ENCODE results near the gene KRTAP10-4. TPM values are rescaled to one million over a fixed set of nuclear protein-coding genes. Genes with fewer than 3 reads are reported as not detected.
"Not testable (repeated sequence)": the region's sequence is repeated elsewhere in the genome, so short reads cannot be mapped to it uniquely, and the experiment has no call there.

KRTAP10-4 gene
- total RNA-seq: not detected

GRCh38 chr21:44573630-44574456 is at the start of gene KRTAP10-4:
TSS of gene KRTAP10-4 (plus strand) at chr21:44573729. CDS start at chr21:44573759, 30 bp downstream.
- H3K36me3 Mint-ChIP-seq (ENCODE audit: low read depth); POLR2A ChIA-PET; H3K27ac Mint-ChIP-seq; ATAC-seq; H3K4me3 Mint-ChIP-seq; H3K27me3 Mint-ChIP-seq (ENCODE audit: low read depth); H3K4me1 Mint-ChIP-seq (ENCODE audit: low read depth): not testable (repeated sequence)
- H3K9me3 Mint-ChIP-seq (ENCODE audit: insufficient read depth): peaks cover 20% of the 10 kb centered on the region
- DNase-seq: peak; percentile 6
- CTCF ChIA-PET: interaction anchor here (0.9 kb wide), 1 partner anchor 219 kb away, joined by 3 read pairs; no protein-coding TSS in a partner anchor

GRCh38 chr21:44524414-44525371 is 48.8 kb upstream of the KRTAP10-4 start:
- ATAC-seq (no peak), DNase-seq (no peak)
- Mint-ChIP-seq H3K4me1 (ENCODE audit: low read depth) (no peaks in the 10 kb centered on the region), H3K27me3 (ENCODE audit: low read depth) (no peaks in the 10 kb centered on the region), H3K27ac (no peak overlapping the region), H3K4me3 (no peak overlapping the region), H3K36me3 (ENCODE audit: low read depth) (no peaks in the 10 kb centered on the region), H3K9me3 (ENCODE audit: insufficient read depth) (no peaks in the 10 kb centered on the region)
- POLR2A ChIA-PET: no interaction called here
- CTCF ChIA-PET: no interaction called here

- CTCF ChIA-PET: no interaction called here
Measured at GRCh38 chr21:44525391-44526095, 48.0 kb upstream of the KRTAP10-4 start.

GRCh38 chr21:44526096-44526997 is 47.2 kb upstream of the KRTAP10-4 start:
- Mint-ChIP-seq H3K9me3 (ENCODE audit: insufficient read depth) (no peaks in the 10 kb centered on the region), H3K4me3 (no peak overlapping the region), H3K4me1 (ENCODE audit: low read depth) (no peaks in the 10 kb centered on the region), H3K27me3 (ENCODE audit: low read depth) (no peaks in the 10 kb centered on the region), H3K27ac (no peak overlapping the region), H3K36me3 (ENCODE audit: low read depth) (no peaks in the 10 kb centered on the region)
- ATAC-seq: no peak
- ChIA-PET CTCF (no interaction called here), POLR2A (interaction anchor here (0.6 kb wide), 1 partner anchor 509 kb away, joined by 3 read pairs; no protein-coding TSS in a partner anchor)
- no peak for DNase-seq

More at GRCh38 chr21:44525391-44526095, 48.0 kb upstream of the KRTAP10-4 start:
- Mint-ChIP-seq H3K27ac (no peak overlapping the region), H3K36me3 (ENCODE audit: low read depth) (no peaks in the 10 kb centered on the region), H3K27me3 (ENCODE audit: low read depth) (no peaks in the 10 kb centered on the region), H3K9me3 (ENCODE audit: insufficient read depth) (no peaks in the 10 kb centered on the region), H3K4me3 (no peak overlapping the region), H3K4me1 (ENCODE audit: low read depth) (no peaks in the 10 kb centered on the region)
- no peak for ATAC-seq
- POLR2A ChIA-PET: no interaction called here
- DNase-seq: no peak

GRCh38 chr21:44527156-44527982 is 46.2 kb upstream of the KRTAP10-4 start:
- Mint-ChIP-seq H3K4me1 (ENCODE audit: low read depth) (no peaks in the 10 kb centered on the region), H3K9me3 (ENCODE audit: insufficient read depth) (no peaks in the 10 kb centered on the region), H3K4me3 (no peak overlapping the region), H3K27ac (no peak overlapping the region), H3K36me3 (ENCODE audit: low read depth) (no peaks in the 10 kb centered on the region), H3K27me3 (ENCODE audit: low read depth) (no peaks in the 10 kb centered on the region)
- ATAC-seq (no peak), DNase-seq (no peak)
- POLR2A ChIA-PET: interaction anchor here (0.6 kb wide), 1 partner anchor 510 kb away, joined by 3 read pairs; no protein-coding TSS in a partner anchor
- CTCF ChIA-PET: no interaction called here

GRCh38 chr21:44527983-44528633 is 45.4 kb upstream of the KRTAP10-4 start:
- ATAC-seq: no peak
- no peaks in the 10 kb centered on the region for H3K4me1 Mint-ChIP-seq (ENCODE audit: low read depth)
- DNase-seq: no peak
- ChIA-PET CTCF (no interaction called here), POLR2A (no interaction called here)
- H3K27ac Mint-ChIP-seq: no peak overlapping the region
- H3K9me3 Mint-ChIP-seq (ENCODE audit: insufficient read depth): no peaks in the 10 kb centered on the region
- no peaks in the 10 kb centered on the region for H3K36me3 Mint-ChIP-seq (ENCODE audit: low read depth)
- H3K27me3 Mint-ChIP-seq (ENCODE audit: low read depth): no peaks in the 10 kb centered on the region
- H3K4me3 Mint-ChIP-seq: no peak overlapping the region

- no peak for DNase-seq
- H3K9me3 Mint-ChIP-seq (ENCODE audit: insufficient read depth): no peaks in the 10 kb centered on the region
- H3K4me1 Mint-ChIP-seq (ENCODE audit: low read depth): no peaks in the 10 kb centered on the region
- no peak for ATAC-seq
- no peaks in the 10 kb centered on the region for H3K36me3 Mint-ChIP-seq (ENCODE audit: low read depth)
- no peak overlapping the region for H3K27ac Mint-ChIP-seq
- ChIA-PET POLR2A (no interaction called here), CTCF (no interaction called here)
- H3K27me3 Mint-ChIP-seq (ENCODE audit: low read depth): no peaks in the 10 kb centered on the region
- no peak overlapping the region for H3K4me3 Mint-ChIP-seq
Measured at GRCh38 chr21:44528634-44528995, 44.9 kb upstream of the KRTAP10-4 start.

- no peaks in the 10 kb centered on the region for H3K4me1 Mint-ChIP-seq (ENCODE audit: low read depth)
- no peak for ATAC-seq
- CTCF ChIA-PET: no interaction called here
Measured at GRCh38 chr21:44529011-44529421, 44.5 kb upstream of the KRTAP10-4 start.

GRCh38 chr21:44529503-44530125 is 43.9 kb upstream of the KRTAP10-4 start:
- POLR2A ChIA-PET: no interaction called here
- CTCF ChIA-PET: no interaction called here
- no peaks in the 10 kb centered on the region for H3K27me3 Mint-ChIP-seq (ENCODE audit: low read depth)
- DNase-seq: no peak
- no peak for ATAC-seq
- H3K27ac Mint-ChIP-seq: no peak overlapping the region
- H3K9me3 Mint-ChIP-seq (ENCODE audit: insufficient read depth): no peaks in the 10 kb centered on the region
- H3K4me1 Mint-ChIP-seq (ENCODE audit: low read depth): no peaks in the 10 kb centered on the region
- no peaks in the 10 kb centered on the region for H3K36me3 Mint-ChIP-seq (ENCODE audit: low read depth)
- no peak overlapping the region for H3K4me3 Mint-ChIP-seq

More at GRCh38 chr21:44529011-44529421, 44.5 kb upstream of the KRTAP10-4 start:
- POLR2A ChIA-PET: no interaction called here
- H3K4me3 Mint-ChIP-seq: no peak overlapping the region
- no peak for DNase-seq
- H3K27me3 Mint-ChIP-seq (ENCODE audit: low read depth): no peaks in the 10 kb centered on the region
- H3K36me3 Mint-ChIP-seq (ENCODE audit: low read depth): no peaks in the 10 kb centered on the region
- no peaks in the 10 kb centered on the region for H3K9me3 Mint-ChIP-seq (ENCODE audit: insufficient read depth)
- no peak overlapping the region for H3K27ac Mint-ChIP-seq
